ENCODE data around the gene DNPEP.

DNA sequence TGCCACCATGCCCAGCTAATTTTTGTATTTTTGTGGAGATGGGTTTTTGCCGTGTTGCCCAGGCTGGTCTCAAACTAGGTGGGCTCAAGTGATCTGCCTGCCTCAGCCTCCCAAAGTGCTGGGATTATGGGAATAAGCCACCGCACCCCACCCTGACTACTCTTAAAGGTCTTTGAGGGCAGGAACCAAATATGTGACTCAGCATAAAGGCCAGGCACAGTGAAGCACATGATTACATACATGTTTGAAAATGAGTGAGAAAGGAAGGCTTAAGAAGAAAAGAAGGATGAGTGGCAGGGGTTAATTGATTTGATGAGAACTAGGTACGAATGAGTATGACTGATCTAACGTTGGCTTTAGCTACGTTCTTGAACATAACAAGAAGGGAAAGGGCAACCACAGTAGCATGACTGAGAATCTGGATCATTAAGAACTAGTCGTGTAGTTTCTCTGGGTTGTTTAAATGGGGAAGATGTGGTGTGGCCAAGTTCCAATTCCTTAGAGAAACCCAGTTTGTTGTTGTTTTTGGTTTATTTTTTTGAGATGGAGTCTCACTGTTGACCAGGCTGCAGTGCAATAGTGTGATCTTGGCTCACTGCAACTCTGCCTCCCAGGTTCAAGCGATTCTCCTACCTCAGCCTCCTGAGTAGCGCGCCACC lies 61.9 kb downstream of the DNPEP start:
- TF ChIP-seq, protein P1, sequence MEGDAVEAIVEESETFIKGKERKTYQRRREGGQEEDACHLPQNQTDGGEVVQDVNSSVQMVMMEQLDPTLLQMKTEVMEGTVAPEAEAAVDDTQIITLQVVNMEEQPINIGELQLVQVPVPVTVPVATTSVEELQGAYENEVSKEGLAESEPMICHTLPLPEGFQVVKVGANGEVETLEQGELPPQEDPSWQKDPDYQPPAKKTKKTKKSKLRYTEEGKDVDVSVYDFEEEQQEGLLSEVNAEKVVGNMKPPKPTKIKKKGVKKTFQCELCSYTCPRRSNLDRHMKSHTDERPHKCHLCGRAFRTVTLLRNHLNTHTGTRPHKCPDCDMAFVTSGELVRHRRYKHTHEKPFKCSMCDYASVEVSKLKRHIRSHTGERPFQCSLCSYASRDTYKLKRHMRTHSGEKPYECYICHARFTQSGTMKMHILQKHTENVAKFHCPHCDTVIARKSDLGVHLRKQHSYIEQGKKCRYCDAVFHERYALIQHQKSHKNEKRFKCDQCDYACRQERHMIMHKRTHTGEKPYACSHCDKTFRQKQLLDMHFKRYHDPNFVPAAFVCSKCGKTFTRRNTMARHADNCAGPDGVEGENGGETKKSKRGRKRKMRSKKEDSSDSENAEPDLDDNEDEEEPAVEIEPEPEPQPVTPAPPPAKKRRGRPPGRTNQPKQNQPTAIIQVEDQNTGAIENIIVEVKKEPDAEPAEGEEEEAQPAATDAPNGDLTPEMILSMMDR (IDR thresholded peaks at IDR 0.05) = no peak
- TF ChIP-seq EZH2 (IDR thresholded peaks at IDR 0.05; ENCODE audit: borderline replicate concordance, insufficient read depth, low read depth, low read length, poor library complexity, severe bottlenecking) = no peak

Data from B cell (primary cell).